D721Med (cell line): ENCODE measurements around the gene COL5A1.
"Not testable (repeated sequence)": the region's sequence is repeated elsewhere in the genome, so short reads cannot be mapped to it uniquely, and the experiment has no call there.

Experiments used
- DNase-seq: peaks from one replicate; pipeline ENCODE4 v3.0.0; 2011; ENCODE audit warnings: low spot score; ENCODE audit not compliant: insufficient read length
- FAIRE-seq: peaks from 2 replicates; lab custom pipeline; 2011; peaks lifted over from hg19 to GRCh38; lab: Jason Lieb, UNC
- CTCF ChIP-seq: IDR thresholded peaks from 2 replicates; pipeline ENCODE4 v1.5.1; 2012; ENCODE audit warnings: mild to moderate bottlenecking, control low read depth; ENCODE audit not compliant: insufficient read depth; ENCODE audit errors: missing control alignments

The COL5A1 gene

DNA sequence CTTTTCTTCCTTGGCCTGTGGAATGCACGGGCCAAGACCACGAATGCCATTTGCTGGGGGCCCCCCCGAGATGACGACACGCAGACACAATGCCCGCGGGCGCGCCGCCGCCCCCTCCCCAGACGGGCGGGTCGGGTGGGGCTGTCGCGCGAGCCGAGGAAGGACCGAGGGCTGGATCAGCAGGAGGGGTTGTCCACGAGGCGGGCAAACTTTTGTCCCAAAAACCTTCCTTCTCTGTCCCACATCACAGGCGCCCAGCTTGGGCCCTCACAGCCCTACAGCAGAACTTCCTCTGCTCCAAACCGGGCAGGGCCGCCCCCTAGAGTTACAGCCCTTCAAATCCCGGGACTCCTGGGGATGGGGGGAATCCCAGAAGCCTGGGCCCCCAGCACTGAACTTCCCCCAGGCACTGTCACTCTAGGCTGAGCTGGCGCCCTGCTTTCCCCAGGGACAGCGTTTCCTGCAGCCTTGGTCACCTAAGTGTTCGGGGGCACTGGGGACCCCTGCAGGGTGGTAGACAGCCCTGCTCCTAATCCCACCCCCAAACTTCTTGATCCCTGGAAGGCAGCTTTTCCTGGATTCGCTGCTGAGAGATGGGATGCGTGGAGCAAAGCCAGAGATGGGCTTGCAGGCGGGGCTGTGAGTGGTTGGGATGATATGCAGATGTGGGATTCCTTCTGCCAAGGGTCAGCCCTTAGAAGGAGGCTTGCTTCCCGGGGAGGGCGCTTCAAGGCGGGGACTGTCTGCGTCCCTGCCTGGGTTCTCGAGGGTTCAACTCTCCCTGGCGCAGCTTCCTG lies 980 bp downstream of the COL5A1 start:
- no peak for FAIRE-seq
- no peak for TF ChIP-seq CTCF
- DNase-seq = no peak

- DNase-seq (no peak), FAIRE-seq (no peak)
- TF ChIP-seq CTCF = no peak
These were observed 1.6 kb downstream of the COL5A1 start for GRCh38 chr9:134643222-134643671.

- FAIRE-seq, DNase-seq: not testable (repeated sequence)
These were observed 2.8 kb downstream of the COL5A1 start for GRCh38 chr9:134644401-134644724.

GRCh38 chr9:134644725-134645606 lies 3.4 kb downstream of the COL5A1 start:
- DNase-seq (no peak), FAIRE-seq (no peak)
- no peak for TF ChIP-seq CTCF

- TF ChIP-seq CTCF = no peak
- FAIRE-seq (no peak), DNase-seq (no peak)
These were observed 4.2 kb downstream of the COL5A1 start for GRCh38 chr9:134645607-134646365.

DNA sequence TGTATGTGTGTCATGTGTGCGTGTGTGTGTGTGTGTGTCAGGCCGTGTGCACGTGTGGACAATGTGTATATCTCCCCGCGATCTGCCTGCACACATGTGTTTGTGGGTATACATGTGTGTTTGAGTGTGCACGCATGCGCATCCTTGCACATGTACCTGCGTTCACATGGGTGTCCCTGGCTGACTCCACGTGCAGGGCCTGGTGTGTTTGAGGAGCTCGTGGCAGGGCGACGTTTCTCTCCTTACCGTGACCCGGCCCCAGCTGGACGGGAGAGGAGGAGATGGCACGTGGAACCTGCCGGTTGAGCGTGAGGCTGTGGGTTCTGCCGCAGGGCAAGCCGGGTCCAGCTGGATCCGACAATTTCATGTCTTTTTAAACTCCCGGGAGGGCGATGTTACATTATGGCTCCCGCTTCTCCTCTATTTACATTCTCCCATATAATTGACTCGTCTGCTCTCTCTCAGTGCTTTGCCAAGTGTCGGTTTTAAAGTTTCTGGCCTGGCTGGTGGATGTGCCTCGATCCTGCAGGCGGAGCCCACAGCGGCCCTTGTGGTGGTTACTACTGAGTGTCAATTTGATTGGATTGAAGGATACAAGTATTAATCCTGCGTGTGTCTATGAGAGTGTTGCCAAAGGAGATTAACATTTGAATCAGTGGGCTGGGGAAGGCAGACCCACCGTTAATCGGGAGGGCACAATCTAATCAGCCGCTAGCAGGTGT lies 5.9 kb downstream of the COL5A1 start:
- DNase-seq (no peak), FAIRE-seq (no peak)
- TF ChIP-seq CTCF = no peak
